ENCODE results near the gene TMEM117.

The TMEM117 gene

GRCh38 chr12:43964033-43964432, 128.2 kb downstream of the TMEM117 start:
- no peaks in the 10 kb centered on the region for H3K27me3 ChIP-seq (ENCODE audit: control insufficient read depth, low read length)
- no peaks in the 10 kb centered on the region for H3K4me1 ChIP-seq (ENCODE audit: control insufficient read depth, low read length)
- H3K4me2 ChIP-seq (ENCODE audit: low read length), result no peak overlapping the region
- H4K20me1 ChIP-seq (ENCODE audit: control insufficient read depth, insufficient read depth, low read depth, low read length), result no peaks in the 10 kb centered on the region
- no peaks in the 10 kb centered on the region for H3F3A ChIP-seq (ENCODE audit: control insufficient read depth, insufficient read depth)
- TF ChIP-seq EZH2phosphoT487 (IDR thresholded peaks at IDR 0.05; ENCODE audit: borderline replicate concordance, low read length), result no peak
- TF ChIP-seq CTCF (IDR thresholded peaks at IDR 0.05; ENCODE audit: low read depth, low read length, poor library complexity, severe bottlenecking), result no peak
- no peak overlapping the region for H3K27ac ChIP-seq (ENCODE audit: low read depth, low read length)
- no peaks in the 10 kb centered on the region for H3K36me3 ChIP-seq (ENCODE audit: control insufficient read depth, low read length)
- no peaks in the 10 kb centered on the region for H3K9me2 ChIP-seq (replicated peaks; ENCODE audit: control insufficient read depth, low read length)
- no peaks in the 10 kb centered on the region for H3K9me3 ChIP-seq (ENCODE audit: control insufficient read depth, insufficient read depth, low read length)
- no peaks in the 10 kb centered on the region for H3K79me2 ChIP-seq (ENCODE audit: control insufficient read depth, low read length)
- no peak overlapping the region for H3K4me3 ChIP-seq (ENCODE audit: low read length)

- Histone ChIP-seq H3K4me2 (ENCODE audit: low read length) (no peak overlapping the region), H3K4me1 (ENCODE audit: control insufficient read depth, low read length) (no peaks in the 10 kb centered on the region), H3K27me3 (ENCODE audit: control insufficient read depth, low read length) (no peaks in the 10 kb centered on the region), H3K4me3 (ENCODE audit: low read length) (no peak overlapping the region), H3K9me3 (ENCODE audit: control insufficient read depth, insufficient read depth, low read length) (no peaks in the 10 kb centered on the region), H3K36me3 (ENCODE audit: control insufficient read depth, low read length) (no peaks in the 10 kb centered on the region), H3K79me2 (ENCODE audit: control insufficient read depth, low read length) (no peaks in the 10 kb centered on the region), H3K9me2 (replicated peaks; ENCODE audit: control insufficient read depth, low read length) (no peaks in the 10 kb centered on the region), H3F3A (ENCODE audit: control insufficient read depth, insufficient read depth) (no peaks in the 10 kb centered on the region), H4K20me1 (ENCODE audit: control insufficient read depth, insufficient read depth, low read depth, low read length) (no peaks in the 10 kb centered on the region), H3K27ac (ENCODE audit: low read depth, low read length) (no peak overlapping the region)
- TF ChIP-seq CTCF (IDR thresholded peaks at IDR 0.05; ENCODE audit: low read depth, low read length, poor library complexity, severe bottlenecking) (no peak), EZH2phosphoT487 (IDR thresholded peaks at IDR 0.05; ENCODE audit: borderline replicate concordance, low read length) (no peak)
These were observed 129.1 kb downstream of the TMEM117 start for GRCh38 chr12:43964961-43965360.

- Histone ChIP-seq H3K27ac (ENCODE audit: low read depth, low read length) (no peak overlapping the region), H3K9me3 (ENCODE audit: control insufficient read depth, insufficient read depth, low read length) (no peaks in the 10 kb centered on the region)
These were observed 130.0 kb downstream of the TMEM117 start for GRCh38 chr12:43965899-43966298.

GRCh38 chr12:43968736-43969135, 132.9 kb downstream of the TMEM117 start:
- TF ChIP-seq CTCF (IDR thresholded peaks at IDR 0.05; ENCODE audit: low read depth, low read length, poor library complexity, severe bottlenecking) (no peak), EZH2phosphoT487 (IDR thresholded peaks at IDR 0.05; ENCODE audit: borderline replicate concordance, low read length) (no peak)
- no peaks in the 10 kb centered on the region for H3K36me3 ChIP-seq (ENCODE audit: control insufficient read depth, low read length)
- no peak overlapping the region for H3K4me3 ChIP-seq (ENCODE audit: low read length)
- no peak overlapping the region for H3K4me2 ChIP-seq (ENCODE audit: low read length)
- peaks cover 2% of the 10 kb centered on the region for H3K4me1 ChIP-seq (ENCODE audit: control insufficient read depth, low read length)
- H3K9me3 ChIP-seq (ENCODE audit: control insufficient read depth, insufficient read depth, low read length), result 0 out of 2 replicates have a peak, but pooled peaks cover 2% of the 10 kb centered on the region
- no peaks in the 10 kb centered on the region for H4K20me1 ChIP-seq (ENCODE audit: control insufficient read depth, insufficient read depth, low read depth, low read length)
- H3K27me3 ChIP-seq (ENCODE audit: control insufficient read depth, low read length), result no peaks in the 10 kb centered on the region
- H3K9me2 ChIP-seq (replicated peaks; ENCODE audit: control insufficient read depth, low read length), result no peaks in the 10 kb centered on the region
- no peak overlapping the region for H3K27ac ChIP-seq (ENCODE audit: low read depth, low read length)
- H3K79me2 ChIP-seq (ENCODE audit: control insufficient read depth, low read length), result no peaks in the 10 kb centered on the region
- no peaks in the 10 kb centered on the region for H3F3A ChIP-seq (ENCODE audit: control insufficient read depth, insufficient read depth)

More at GRCh38 chr12:43965899-43966298, 130.0 kb downstream of the TMEM117 start:
- no peaks in the 10 kb centered on the region for H3F3A ChIP-seq (ENCODE audit: control insufficient read depth, insufficient read depth)
- H4K20me1 ChIP-seq (ENCODE audit: control insufficient read depth, insufficient read depth, low read depth, low read length), result no peaks in the 10 kb centered on the region
- no peak overlapping the region for H3K4me3 ChIP-seq (ENCODE audit: low read length)
- no peaks in the 10 kb centered on the region for H3K36me3 ChIP-seq (ENCODE audit: control insufficient read depth, low read length)
- H3K9me2 ChIP-seq (replicated peaks; ENCODE audit: control insufficient read depth, low read length), result no peaks in the 10 kb centered on the region
- H3K27me3 ChIP-seq (ENCODE audit: control insufficient read depth, low read length), result no peaks in the 10 kb centered on the region
- no peak overlapping the region for H3K4me2 ChIP-seq (ENCODE audit: low read length)
- no peaks in the 10 kb centered on the region for H3K79me2 ChIP-seq (ENCODE audit: control insufficient read depth, low read length)
- no peaks in the 10 kb centered on the region for H3K4me1 ChIP-seq (ENCODE audit: control insufficient read depth, low read length)
- no peak for TF ChIP-seq EZH2phosphoT487 (IDR thresholded peaks at IDR 0.05; ENCODE audit: borderline replicate concordance, low read length)
